AG09309 (cell line): ENCODE data around the gene CHRNA9.
"Not testable (repeated sequence)": the region's sequence is repeated elsewhere in the genome, so short reads cannot be mapped to it uniquely, and the experiment has no call there.

ENCODE experiments used
- DNase-seq: peaks from one replicate; pipeline ENCODE4 v3.0.0-alpha.2; 2010; ENCODE audit warnings: low read depth
- H3K4me3 ChIP-seq: 2 replicates; pipeline ENCODE4 v1.5.1; 2011; ENCODE audit warnings: mild to moderate bottlenecking, low read depth, low read length, moderate library complexity; ENCODE audit not compliant: control insufficient read depth
- CTCF ChIP-seq: IDR thresholded peaks from 2 replicates; pipeline ENCODE4 v1.5.1; 2011; ENCODE audit warnings: mild to moderate bottlenecking, low read depth, low read length, inconsistent platforms; ENCODE audit not compliant: insufficient read depth, control insufficient read depth; ENCODE audit errors: missing control alignments

CHRNA9 gene

GRCh38 chr4:40334591-40335524 lies at the start of gene CHRNA9:
Gene CHRNA9 (plus strand): TSS chr4:40335333. CDS start chr4:40335468, 135 bp downstream.
- DNase-seq = no peak
- H3K4me3 ChIP-seq = no peak within 1 kb of the TSS

GRCh38 chr4:40285692-40286091 lies 49.4 kb upstream of the CHRNA9 start:
- no peak overlapping the region for H3K4me3 ChIP-seq
- no peak for DNase-seq

More at GRCh38 chr4:40334591-40335524, at the start of gene CHRNA9:
- no peak for TF ChIP-seq CTCF

GRCh38 chr4:40288566-40288965 lies 46.6 kb upstream of the CHRNA9 start:
- H3K4me3 ChIP-seq = no peak overlapping the region
- no peak for DNase-seq
- TF ChIP-seq CTCF = no peak

More at GRCh38 chr4:40285692-40286091, 49.4 kb upstream of the CHRNA9 start:
- TF ChIP-seq CTCF = no peak

GRCh38 chr4:40289366-40290188 lies 45.6 kb upstream of the CHRNA9 start:
- no peak for DNase-seq

GRCh38 chr4:40290611-40291186 lies 44.4 kb upstream of the CHRNA9 start:
- not testable (repeated sequence) for DNase-seq

More at GRCh38 chr4:40289366-40290188, 45.6 kb upstream of the CHRNA9 start:
- H3K4me3 ChIP-seq = no peak overlapping the region
- no peak for TF ChIP-seq CTCF

GRCh38 chr4:40292313-40292759 lies 42.8 kb upstream of the CHRNA9 start:
- DNase-seq = no peak
- no peak overlapping the region for H3K4me3 ChIP-seq
- TF ChIP-seq CTCF = no peak

More at GRCh38 chr4:40290611-40291186, 44.4 kb upstream of the CHRNA9 start:
- not testable (repeated sequence) for H3K4me3 ChIP-seq
